Stimulated activated CD8-positive, alpha-beta memory T cell treated with anti-CD3 and anti-CD28 coated beads, Interleukin-12 subunit alpha, Interleukin-12 subunit beta, amount 100 ng/mL, for 24 hours (primary cell): ENCODE data around the gene R3HDM1.
"Not testable (repeated sequence)": the region's sequence is repeated elsewhere in the genome, so short reads cannot be mapped to it uniquely, and the experiment has no call there.

Source experiments
- DNase-seq: peaks from one replicate; pipeline ENCODE4 v3.0.0-alpha.2; 2020; ENCODE audit errors: extremely low read depth

The R3HDM1 gene

GRCh38 chr2:135570884-135571283 is 39.6 kb downstream of the R3HDM1 start:
- DNase-seq: no peak

- no peak for DNase-seq
Measured at GRCh38 chr2:135573620-135574019, 42.3 kb downstream of the R3HDM1 start.

- DNase-seq: no peak
Measured at GRCh38 chr2:135581282-135581681, 50.0 kb downstream of the R3HDM1 start.

GRCh38 chr2:135582383-135582782 is 51.1 kb downstream of the R3HDM1 start:
- no peak for DNase-seq

GRCh38 chr2:135585586-135585985 is 54.3 kb downstream of the R3HDM1 start:
- no peak for DNase-seq

GRCh38 chr2:135586148-135586547 is 54.9 kb downstream of the R3HDM1 start:
- no peak for DNase-seq

GRCh38 chr2:135587958-135588357 is 56.7 kb downstream of the R3HDM1 start:
- DNase-seq: no peak

- DNase-seq: no peak
Measured at GRCh38 chr2:135590619-135591260, 59.5 kb downstream of the R3HDM1 start.

GRCh38 chr2:135600915-135601314 is 69.6 kb downstream of the R3HDM1 start:
- no peak for DNase-seq

- no peak for DNase-seq
Measured at GRCh38 chr2:135603543-135603942, 72.3 kb downstream of the R3HDM1 start.

- no peak for DNase-seq
Measured at GRCh38 chr2:135607561-135607960, 76.3 kb downstream of the R3HDM1 start.

- DNase-seq: no peak
Measured at GRCh38 chr2:135612319-135612718, 81.0 kb downstream of the R3HDM1 start.

- DNase-seq: no peak
Measured at GRCh38 chr2:135615404-135615803, 84.1 kb downstream of the R3HDM1 start.

- DNase-seq: no peak
Measured at GRCh38 chr2:135617501-135618015, 86.3 kb downstream of the R3HDM1 start.

- no peak for DNase-seq
Measured at GRCh38 chr2:135620198-135620597, 88.9 kb downstream of the R3HDM1 start.

GRCh38 chr2:135629520-135629919 is 98.2 kb downstream of the R3HDM1 start:
- no peak for DNase-seq

GRCh38 chr2:135630034-135630433 is 98.8 kb downstream of the R3HDM1 start:
- not testable (repeated sequence) for DNase-seq

- no peak for DNase-seq
Measured at GRCh38 chr2:135630488-135630887, 99.2 kb downstream of the R3HDM1 start.

- DNase-seq: no peak
Measured at GRCh38 chr2:135633582-135633981, 102.3 kb downstream of the R3HDM1 start.

GRCh38 chr2:135635212-135635835 is 104.0 kb downstream of the R3HDM1 start:
- DNase-seq: no peak

GRCh38 chr2:135636982-135637381 is 105.7 kb downstream of the R3HDM1 start:
- no peak for DNase-seq

- DNase-seq: no peak
Measured at GRCh38 chr2:135637456-135638087, 106.3 kb downstream of the R3HDM1 start.

GRCh38 chr2:135638825-135639224 is 107.5 kb downstream of the R3HDM1 start:
- DNase-seq: no peak
